ENCODE results near the gene NPAS4. TPM values are rescaled to one million over a fixed set of nuclear protein-coding genes. Genes with fewer than 3 reads are reported as not detected.
A peak's percentile ranks its signal among the peaks of the same experiment; 100 is the strongest.

Gene NPAS4
- total and polyA plus RNA-seq, 2 of the 13 experiments (the other 11 are each of a cell fraction or from before 2014, with no cell fraction given) = not detected

- TF ChIP-seq JDP2 (CRISPR knock-in tag; IDR thresholded peaks at IDR 0.05; ENCODE audit: borderline replicate concordance) (no peak; the same call in 1 of the 2 replicates), ZNF75D (CRISPR knock-in tag; IDR thresholded peaks at IDR 0.05; ENCODE audit: borderline replicate concordance) (peak; percentile 40; the same call in 1 of the 2 replicates), ZNF260 (CRISPR knock-in tag; IDR thresholded peaks at IDR 0.05; ENCODE audit: borderline replicate concordance, low read depth) (no peak), CBX1 (IDR thresholded peaks at IDR 0.05; ENCODE audit: low read depth) (no peak), ZNF570 (CRISPR knock-in tag; IDR thresholded peaks at IDR 0.05; ENCODE audit: borderline replicate concordance) (no peak), SAP130 (CRISPR knock-in tag; IDR thresholded peaks at IDR 0.05; ENCODE audit: low read depth) (peak; percentile 87), ZNF280B (CRISPR knock-in tag; IDR thresholded peaks at IDR 0.05; ENCODE audit: borderline replicate concordance) (peak; percentile 53; the same call in 1 of the 2 replicates), KDM2A (CRISPR knock-in tag; IDR thresholded peaks at IDR 0.05; ENCODE audit: borderline replicate concordance, low read depth) (peak; percentile 65; the same call in 1 of the 2 replicates), KDM5B (CRISPR knock-in tag; IDR thresholded peaks at IDR 0.05; ENCODE audit: borderline replicate concordance) (no peak), ZNF546 (CRISPR knock-in tag; conservative IDR thresholded peaks at IDR 0.05) (no peak), ZNF264 (CRISPR knock-in tag; IDR thresholded peaks at IDR 0.05) (0 out of 2 replicates have a peak, but pooled peaks have one; percentile 54), ZNF354B (CRISPR knock-in tag; IDR thresholded peaks at IDR 0.05) (no peak), EHMT2 (IDR thresholded peaks at IDR 0.05; ENCODE audit: borderline replicate concordance, low read depth, low read length) (peak; percentile 99; the same call in 1 of the 2 replicates), NONO (IDR thresholded peaks at IDR 0.05) (no peak), NONO (CRISPR knock-in tag; conservative IDR thresholded peaks at IDR 0.05) (no peak), NFIB (CRISPR knock-in tag; IDR thresholded peaks at IDR 0.05; ENCODE audit: borderline replicate concordance) (no peak), THRA (CRISPR knock-in tag; IDR thresholded peaks at IDR 0.05; ENCODE audit: borderline replicate concordance) (peak; percentile 80), REXO4 (CRISPR knock-in tag; IDR thresholded peaks at IDR 0.05; ENCODE audit: borderline replicate concordance) (no peak), TIGD3 (CRISPR knock-in tag; IDR thresholded peaks at IDR 0.05; ENCODE audit: borderline replicate concordance) (no peak), SOX13 (IDR thresholded peaks at IDR 0.05) (no peak), SOX13 (CRISPR knock-in tag; conservative IDR thresholded peaks at IDR 0.05 in 1 of 2, IDR thresholded peaks at IDR 0.05 in 1 of 2) (peak in 1 of 2 experiments; percentile 58; a peak in 1 of 4 replicates), MEF2D (CRISPR knock-in tag; IDR thresholded peaks at IDR 0.05) (0 out of 2 replicates have a peak, but pooled peaks have one; percentile 1), SP1 (IDR thresholded peaks at IDR 0.05) (no peak), SP1 (CRISPR knock-in tag; IDR thresholded peaks at IDR 0.05) (no peak), ZNF382 (CRISPR knock-in tag; IDR thresholded peaks at IDR 0.05; ENCODE audit: borderline replicate concordance) (no peak), SMAD3 (CRISPR knock-in tag; IDR thresholded peaks at IDR 0.05) (peak; percentile 98), MTF1 (CRISPR knock-in tag; IDR thresholded peaks at IDR 0.05) (peak; percentile 86)
These were observed 2.5 kb upstream of the NPAS4 start (continued) for GRCh38 chr11:66418168-66418985.

Measured in HepG2 (cell line).